ENCODE results near the gene HTT. TPM values are rescaled to one million over a fixed set of nuclear protein-coding genes. Genes with fewer than 3 reads are reported as not detected.

The HTT gene
- total RNA-seq, 2 donors from 2014 or later = 18.1 to 30.5 TPM

- Histone ChIP-seq H3K4me1 (peaks cover 0 to 35% of the 10 kb centered on the region in 2 donors), H3K36me3 (peaks cover 40% of the 10 kb centered on the region), H3K27ac (no peak overlapping the region), H3K4me3 (no peak overlapping the region), H3K9me3 (no peaks in the 10 kb centered on the region), H3K27me3 (no peaks in the 10 kb centered on the region)
- DNase-seq (ENCODE audit: low spot score) = no peak
- TF ChIP-seq CTCF (IDR thresholded peaks at IDR 0.05) = no peak
These were observed 42.5 kb downstream of the HTT start for GRCh38 chr4:3116955-3117354.

GRCh38 chr4:3118312-3118711, 43.8 kb downstream of the HTT start:
- H3K4me3 ChIP-seq = no peak overlapping the region
- DNase-seq (ENCODE audit: low spot score) = no peak
- no peaks in the 10 kb centered on the region for H3K27me3 ChIP-seq
- peaks cover 43% of the 10 kb centered on the region for H3K36me3 ChIP-seq
- H3K4me1 ChIP-seq = peaks cover 0 to 32% of the 10 kb centered on the region in 2 donors
- TF ChIP-seq CTCF (IDR thresholded peaks at IDR 0.05) = no peak
- no peaks in the 10 kb centered on the region for H3K9me3 ChIP-seq
- H3K27ac ChIP-seq = no peak overlapping the region

- Histone ChIP-seq H3K4me3 (no peak overlapping the region), H3K4me1 (peaks cover 0 to 32% of the 10 kb centered on the region in 2 donors), H3K36me3 (peaks cover 43% of the 10 kb centered on the region), H3K9me3 (no peaks in the 10 kb centered on the region), H3K27ac (no peak overlapping the region), H3K27me3 (no peaks in the 10 kb centered on the region)
- no peak for DNase-seq (ENCODE audit: low spot score)
- TF ChIP-seq CTCF (IDR thresholded peaks at IDR 0.05) = no peak
These were observed 45.0 kb downstream of the HTT start for GRCh38 chr4:3119464-3119863.

- peaks cover 34% of the 10 kb centered on the region for H3K36me3 ChIP-seq
- no peaks in the 10 kb centered on the region for H3K9me3 ChIP-seq
- no peak overlapping the region for H3K27ac ChIP-seq
- H3K27me3 ChIP-seq = no peaks in the 10 kb centered on the region
- H3K4me3 ChIP-seq = no peak overlapping the region
- H3K4me1 ChIP-seq = peaks cover 0 to 32% of the 10 kb centered on the region in 2 donors
- no peak for TF ChIP-seq CTCF (IDR thresholded peaks at IDR 0.05)
- no peak for DNase-seq (ENCODE audit: low spot score)
These were observed 46.6 kb downstream of the HTT start for GRCh38 chr4:3121110-3121509.

- H3K27ac ChIP-seq = peak overlapping the region in 1 of 2 donors; percentile 32
- H3K4me3 ChIP-seq = no peak overlapping the region
- H3K4me1 ChIP-seq = peaks cover 0 to 28% of the 10 kb centered on the region in 2 donors
- no peaks in the 10 kb centered on the region for H3K9me3 ChIP-seq
- H3K36me3 ChIP-seq = peaks cover 30% of the 10 kb centered on the region
- H3K27me3 ChIP-seq = no peaks in the 10 kb centered on the region
- TF ChIP-seq CTCF (IDR thresholded peaks at IDR 0.05) = no peak
- no peak for DNase-seq (ENCODE audit: low spot score)
These were observed 47.1 kb downstream of the HTT start for GRCh38 chr4:3121596-3121995.

- H3K9me3 ChIP-seq = no peaks in the 10 kb centered on the region
- TF ChIP-seq CTCF (IDR thresholded peaks at IDR 0.05) = no peak
- no peaks in the 10 kb centered on the region for H3K27me3 ChIP-seq
- H3K36me3 ChIP-seq = peaks cover 31% of the 10 kb centered on the region
- H3K4me3 ChIP-seq = no peak overlapping the region
- peak overlapping the region in 1 of 2 donors; percentile 32 for H3K27ac ChIP-seq
- peaks cover 0 to 22% of the 10 kb centered on the region in 2 donors for H3K4me1 ChIP-seq
- no peak for DNase-seq (ENCODE audit: low spot score)
These were observed 47.6 kb downstream of the HTT start for GRCh38 chr4:3122081-3122563.
